Hepatocyte (in vitro differentiated cells): ENCODE data around the gene TTC27.

Experiments used
- EZH2phosphoT487 ChIP-seq: fragments of 200-600 bp; sonication (generic); IDR thresholded peaks from one replicate; pipeline ENCODE4 v1.6.1; 2018; ENCODE audit warnings: antibody characterized with exemption, mild to moderate bottlenecking, low read depth, moderate library complexity; ENCODE audit not compliant: unreplicated experiment, severe bottlenecking
- TF ChIP-seq, protein P1 (sequence below): fragments of 200-600 bp; sonication (generic); IDR thresholded peaks from 2 replicates; pipeline ENCODE4 v1.5.1; 2016; ENCODE audit warnings: antibody characterized with exemption, mild to moderate bottlenecking; ENCODE audit not compliant: poor library complexity

DNA sequence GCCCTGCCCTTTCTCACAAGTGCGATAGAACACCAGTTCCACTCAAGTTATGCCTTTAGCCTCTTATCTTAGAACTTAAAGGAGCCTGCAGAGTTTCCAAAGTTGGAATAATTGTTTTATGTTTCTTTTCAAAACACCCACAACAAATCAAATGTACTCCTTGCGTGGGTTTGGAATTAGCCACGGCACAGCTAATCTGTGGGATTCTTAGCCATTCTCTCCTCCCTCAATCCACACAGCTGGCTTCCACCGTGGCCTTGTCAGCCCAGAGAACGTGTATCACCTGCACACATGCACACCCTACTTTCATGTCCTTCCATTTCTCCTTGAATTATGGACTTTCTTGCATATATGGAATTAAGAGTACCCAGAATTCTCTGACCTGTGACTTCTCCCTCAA lies 183.8 kb downstream of the TTC27 start:
- TF ChIP-seq, protein P1, sequence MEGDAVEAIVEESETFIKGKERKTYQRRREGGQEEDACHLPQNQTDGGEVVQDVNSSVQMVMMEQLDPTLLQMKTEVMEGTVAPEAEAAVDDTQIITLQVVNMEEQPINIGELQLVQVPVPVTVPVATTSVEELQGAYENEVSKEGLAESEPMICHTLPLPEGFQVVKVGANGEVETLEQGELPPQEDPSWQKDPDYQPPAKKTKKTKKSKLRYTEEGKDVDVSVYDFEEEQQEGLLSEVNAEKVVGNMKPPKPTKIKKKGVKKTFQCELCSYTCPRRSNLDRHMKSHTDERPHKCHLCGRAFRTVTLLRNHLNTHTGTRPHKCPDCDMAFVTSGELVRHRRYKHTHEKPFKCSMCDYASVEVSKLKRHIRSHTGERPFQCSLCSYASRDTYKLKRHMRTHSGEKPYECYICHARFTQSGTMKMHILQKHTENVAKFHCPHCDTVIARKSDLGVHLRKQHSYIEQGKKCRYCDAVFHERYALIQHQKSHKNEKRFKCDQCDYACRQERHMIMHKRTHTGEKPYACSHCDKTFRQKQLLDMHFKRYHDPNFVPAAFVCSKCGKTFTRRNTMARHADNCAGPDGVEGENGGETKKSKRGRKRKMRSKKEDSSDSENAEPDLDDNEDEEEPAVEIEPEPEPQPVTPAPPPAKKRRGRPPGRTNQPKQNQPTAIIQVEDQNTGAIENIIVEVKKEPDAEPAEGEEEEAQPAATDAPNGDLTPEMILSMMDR: no peak
- no peak for TF ChIP-seq EZH2phosphoT487
